ENCODE measurements around the gene PTPRM. TPM values are rescaled to one million over a fixed set of nuclear protein-coding genes. Genes with fewer than 3 reads are reported as not detected.

PTPRM gene
- total RNA-seq, 1 donor, result 84.7 TPM

DNA sequence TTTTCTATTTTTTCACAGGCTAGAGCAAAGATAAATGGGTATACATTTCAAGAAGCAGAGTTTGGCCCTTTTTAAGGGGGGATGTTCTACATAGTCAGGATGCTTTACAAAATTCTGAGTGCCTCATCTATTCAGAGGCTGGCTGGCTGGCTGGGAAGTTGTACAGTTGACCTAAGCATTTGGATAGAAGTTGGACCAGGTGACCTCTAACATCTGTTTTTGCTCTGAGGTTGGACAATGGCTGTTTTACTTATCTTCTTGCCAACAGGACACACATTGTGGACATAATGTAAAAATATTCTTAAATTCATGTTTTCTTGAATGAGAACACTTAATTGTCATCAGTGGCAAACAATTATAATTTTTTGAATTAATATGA, 205.4 kb downstream of the PTPRM start:
- H3K4me3 ChIP-seq (ENCODE audit: insufficient read depth, low read length), result no peak overlapping the region
- no peaks in the 10 kb centered on the region for H3K27me3 ChIP-seq (ENCODE audit: insufficient read depth, low read length)
- H3K79me2 ChIP-seq (ENCODE audit: insufficient read depth, low read length), result peaks cover 3% of the 10 kb centered on the region
- H3K27ac ChIP-seq (ENCODE audit: low read depth, low read length), result no peak overlapping the region
- TF ChIP-seq, protein P1, sequence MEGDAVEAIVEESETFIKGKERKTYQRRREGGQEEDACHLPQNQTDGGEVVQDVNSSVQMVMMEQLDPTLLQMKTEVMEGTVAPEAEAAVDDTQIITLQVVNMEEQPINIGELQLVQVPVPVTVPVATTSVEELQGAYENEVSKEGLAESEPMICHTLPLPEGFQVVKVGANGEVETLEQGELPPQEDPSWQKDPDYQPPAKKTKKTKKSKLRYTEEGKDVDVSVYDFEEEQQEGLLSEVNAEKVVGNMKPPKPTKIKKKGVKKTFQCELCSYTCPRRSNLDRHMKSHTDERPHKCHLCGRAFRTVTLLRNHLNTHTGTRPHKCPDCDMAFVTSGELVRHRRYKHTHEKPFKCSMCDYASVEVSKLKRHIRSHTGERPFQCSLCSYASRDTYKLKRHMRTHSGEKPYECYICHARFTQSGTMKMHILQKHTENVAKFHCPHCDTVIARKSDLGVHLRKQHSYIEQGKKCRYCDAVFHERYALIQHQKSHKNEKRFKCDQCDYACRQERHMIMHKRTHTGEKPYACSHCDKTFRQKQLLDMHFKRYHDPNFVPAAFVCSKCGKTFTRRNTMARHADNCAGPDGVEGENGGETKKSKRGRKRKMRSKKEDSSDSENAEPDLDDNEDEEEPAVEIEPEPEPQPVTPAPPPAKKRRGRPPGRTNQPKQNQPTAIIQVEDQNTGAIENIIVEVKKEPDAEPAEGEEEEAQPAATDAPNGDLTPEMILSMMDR (IDR thresholded peaks at IDR 0.05; ENCODE audit: extremely low read depth, low read depth, low read length), result no peak
- no peaks in the 10 kb centered on the region for H3K4me1 ChIP-seq (ENCODE audit: insufficient read depth, low read length)
- no peak for DNase-seq (ENCODE audit: insufficient read length, low spot score, missing footprints)
- H4K20me1 ChIP-seq (ENCODE audit: insufficient read depth, low read length), result no peaks in the 10 kb centered on the region
- H3K36me3 ChIP-seq (ENCODE audit: insufficient read depth, low read length), result no peaks in the 10 kb centered on the region
- H2AFZ ChIP-seq (ENCODE audit: low read length), result no peak overlapping the region
- H3K4me2 ChIP-seq (ENCODE audit: insufficient read depth, low read length), result no peak overlapping the region
- no peaks in the 10 kb centered on the region for H3K9me3 ChIP-seq (ENCODE audit: low read depth, low read length)

DNA sequence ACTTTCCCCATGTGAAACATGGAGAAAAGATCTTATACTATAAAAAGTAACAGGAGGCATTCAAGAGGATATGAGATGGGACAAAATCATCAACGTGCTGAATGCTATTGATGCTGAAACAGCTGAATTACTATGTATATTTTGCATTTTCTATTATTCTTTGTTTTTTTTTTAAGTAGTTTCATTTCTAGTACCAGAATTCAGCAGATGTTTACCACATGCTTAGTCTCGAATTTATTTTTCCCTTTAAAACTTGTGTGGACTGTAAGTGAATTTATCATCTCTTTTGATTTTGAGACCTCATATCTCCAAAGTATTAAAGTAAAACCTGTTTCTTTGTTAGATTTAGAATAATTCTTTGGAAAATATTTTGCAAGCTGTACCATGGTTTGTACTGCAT, 205.8 kb downstream of the PTPRM start:
- Histone ChIP-seq H3K4me2 (ENCODE audit: insufficient read depth, low read length) (no peak overlapping the region), H4K20me1 (ENCODE audit: insufficient read depth, low read length) (no peaks in the 10 kb centered on the region), H3K36me3 (ENCODE audit: insufficient read depth, low read length) (no peaks in the 10 kb centered on the region), H3K4me3 (ENCODE audit: insufficient read depth, low read length) (no peak overlapping the region), H3K27me3 (ENCODE audit: insufficient read depth, low read length) (no peaks in the 10 kb centered on the region), H3K4me1 (ENCODE audit: insufficient read depth, low read length) (no peaks in the 10 kb centered on the region), H3K27ac (ENCODE audit: low read depth, low read length) (no peak overlapping the region), H3K79me2 (ENCODE audit: insufficient read depth, low read length) (peaks cover 3% of the 10 kb centered on the region), H3K9me3 (ENCODE audit: low read depth, low read length) (no peaks in the 10 kb centered on the region), H2AFZ (ENCODE audit: low read length) (no peak overlapping the region)
- TF ChIP-seq, protein P1 (IDR thresholded peaks at IDR 0.05; ENCODE audit: extremely low read depth, low read depth, low read length), result no peak
- DNase-seq (ENCODE audit: insufficient read length, low spot score, missing footprints), result no peak

DNA sequence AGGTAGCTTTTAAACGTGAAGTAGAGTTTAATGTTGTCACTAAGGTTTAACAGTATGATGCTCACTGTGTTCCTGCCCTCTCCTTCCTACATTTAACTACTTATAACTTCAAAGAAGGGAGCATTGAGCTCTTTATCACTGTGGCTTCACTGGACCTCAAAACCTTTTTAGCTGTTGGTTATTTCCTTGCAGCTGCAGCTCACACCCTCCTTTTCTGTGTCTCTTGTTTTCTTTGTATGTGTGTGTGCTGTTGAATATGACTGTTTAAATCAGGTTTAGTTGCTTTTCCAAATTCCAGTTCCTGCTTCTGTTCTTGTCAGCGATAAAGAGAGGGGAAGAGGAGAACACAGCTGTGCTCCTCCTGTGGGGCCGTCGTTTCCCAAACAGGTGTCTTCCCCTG, 208.0 kb downstream of the PTPRM start:
- no peak for DNase-seq (ENCODE audit: insufficient read length, low spot score, missing footprints)
- no peaks in the 10 kb centered on the region for H3K36me3 ChIP-seq (ENCODE audit: insufficient read depth, low read length)
- H3K4me1 ChIP-seq (ENCODE audit: insufficient read depth, low read length), result peaks cover 7% of the 10 kb centered on the region
- no peak overlapping the region for H2AFZ ChIP-seq (ENCODE audit: low read length)
- H3K4me2 ChIP-seq (ENCODE audit: insufficient read depth, low read length), result no peak overlapping the region
- no peaks in the 10 kb centered on the region for H4K20me1 ChIP-seq (ENCODE audit: insufficient read depth, low read length)
- TF ChIP-seq, protein P1 (IDR thresholded peaks at IDR 0.05; ENCODE audit: extremely low read depth, low read depth, low read length), result no peak
- H3K27ac ChIP-seq (ENCODE audit: low read depth, low read length), result no peak overlapping the region
- no peaks in the 10 kb centered on the region for H3K27me3 ChIP-seq (ENCODE audit: insufficient read depth, low read length)
- H3K79me2 ChIP-seq (ENCODE audit: insufficient read depth, low read length), result no peaks in the 10 kb centered on the region
- no peaks in the 10 kb centered on the region for H3K9me3 ChIP-seq (ENCODE audit: low read depth, low read length)
- no peak overlapping the region for H3K4me3 ChIP-seq (ENCODE audit: insufficient read depth, low read length)

DNA sequence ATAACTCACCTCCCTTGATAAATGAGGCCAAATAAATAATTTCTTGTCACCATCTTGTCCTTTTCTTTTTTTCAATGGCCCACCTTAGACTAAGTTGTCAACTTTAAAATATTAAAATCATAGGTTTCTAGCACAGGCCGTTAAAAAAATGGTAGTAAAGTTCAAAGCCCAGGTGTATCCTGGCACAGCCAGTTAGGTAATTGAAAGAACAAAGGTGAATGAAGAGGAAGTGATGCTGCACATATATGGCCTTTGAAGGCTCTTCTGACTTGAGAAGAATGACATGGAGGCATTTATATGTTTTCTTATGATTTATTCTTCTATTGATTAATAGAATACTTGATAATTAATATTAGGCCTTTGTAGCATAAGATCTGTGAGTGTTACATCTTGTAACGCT, 208.7 kb downstream of the PTPRM start:
- H3K9me3 ChIP-seq (ENCODE audit: low read depth, low read length), result no peaks in the 10 kb centered on the region
- H3K79me2 ChIP-seq (ENCODE audit: insufficient read depth, low read length), result no peaks in the 10 kb centered on the region
- TF ChIP-seq, protein P1 (IDR thresholded peaks at IDR 0.05; ENCODE audit: extremely low read depth, low read depth, low read length), result no peak

More for the DNA sequence above, 208.7 kb downstream of the PTPRM start:
- no peak for DNase-seq (ENCODE audit: insufficient read length, low spot score, missing footprints)
- no peaks in the 10 kb centered on the region for H3K27me3 ChIP-seq (ENCODE audit: insufficient read depth, low read length)
- H3K27ac ChIP-seq (ENCODE audit: low read depth, low read length), result no peak overlapping the region
- no peak overlapping the region for H3K4me2 ChIP-seq (ENCODE audit: insufficient read depth, low read length)
- H2AFZ ChIP-seq (ENCODE audit: low read length), result no peak overlapping the region
- no peaks in the 10 kb centered on the region for H3K36me3 ChIP-seq (ENCODE audit: insufficient read depth, low read length)
- peaks cover 7% of the 10 kb centered on the region for H3K4me1 ChIP-seq (ENCODE audit: insufficient read depth, low read length)
- H4K20me1 ChIP-seq (ENCODE audit: insufficient read depth, low read length), result no peaks in the 10 kb centered on the region
- H3K4me3 ChIP-seq (ENCODE audit: insufficient read depth, low read length), result no peak overlapping the region

All from osteoblast (primary cell).